ENCODE results near the gene SLC35F3. TPM values are rescaled to one million over a fixed set of nuclear protein-coding genes. Genes with fewer than 3 reads are reported as not detected.

Gene SLC35F3
- total RNA-seq, 1 experiment from 2014 or later, result 0.66 TPM

DNA sequence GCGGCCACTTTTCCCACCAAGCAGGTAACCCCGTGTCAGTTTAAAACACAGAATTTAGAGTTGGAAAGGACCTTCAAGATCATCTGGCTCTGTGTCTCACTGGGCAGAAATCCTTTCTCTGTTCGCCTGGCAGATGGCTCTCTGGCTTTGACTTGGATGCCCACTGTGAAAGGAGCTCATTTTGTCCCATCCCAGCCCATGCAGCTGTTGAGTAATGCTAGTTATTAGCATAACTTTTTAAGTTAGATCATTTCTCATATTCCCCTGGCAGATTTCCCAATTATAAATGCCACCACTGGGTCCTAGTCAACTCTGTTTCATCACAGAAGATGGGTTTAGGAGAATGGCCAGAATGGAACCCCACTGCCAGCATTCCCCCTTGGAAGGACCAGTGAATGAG lies 55.9 kb downstream of the SLC35F3 start:
- Mint-ChIP-seq H3K4me1 (ENCODE audit: low read depth, unreplicated experiment) (no peaks in the 10 kb centered on the region), H3K4me3 (ENCODE audit: low read depth, unreplicated experiment) (no peak overlapping the region), H3K27ac (ENCODE audit: unreplicated experiment) (no peak overlapping the region), H3K36me3 (ENCODE audit: insufficient read depth, unreplicated experiment) (no peaks in the 10 kb centered on the region), H3K9me3 (ENCODE audit: low read depth, unreplicated experiment) (peaks cover 4% of the 10 kb centered on the region), H3K27me3 (ENCODE audit: unreplicated experiment) (no peaks in the 10 kb centered on the region)
- TF ChIP-seq, protein P1, sequence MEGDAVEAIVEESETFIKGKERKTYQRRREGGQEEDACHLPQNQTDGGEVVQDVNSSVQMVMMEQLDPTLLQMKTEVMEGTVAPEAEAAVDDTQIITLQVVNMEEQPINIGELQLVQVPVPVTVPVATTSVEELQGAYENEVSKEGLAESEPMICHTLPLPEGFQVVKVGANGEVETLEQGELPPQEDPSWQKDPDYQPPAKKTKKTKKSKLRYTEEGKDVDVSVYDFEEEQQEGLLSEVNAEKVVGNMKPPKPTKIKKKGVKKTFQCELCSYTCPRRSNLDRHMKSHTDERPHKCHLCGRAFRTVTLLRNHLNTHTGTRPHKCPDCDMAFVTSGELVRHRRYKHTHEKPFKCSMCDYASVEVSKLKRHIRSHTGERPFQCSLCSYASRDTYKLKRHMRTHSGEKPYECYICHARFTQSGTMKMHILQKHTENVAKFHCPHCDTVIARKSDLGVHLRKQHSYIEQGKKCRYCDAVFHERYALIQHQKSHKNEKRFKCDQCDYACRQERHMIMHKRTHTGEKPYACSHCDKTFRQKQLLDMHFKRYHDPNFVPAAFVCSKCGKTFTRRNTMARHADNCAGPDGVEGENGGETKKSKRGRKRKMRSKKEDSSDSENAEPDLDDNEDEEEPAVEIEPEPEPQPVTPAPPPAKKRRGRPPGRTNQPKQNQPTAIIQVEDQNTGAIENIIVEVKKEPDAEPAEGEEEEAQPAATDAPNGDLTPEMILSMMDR (IDR thresholded peaks at IDR 0.05; ENCODE audit: unreplicated experiment), result no peak
- no peak for DNase-seq
- CTCF ChIA-PET, result interaction anchor here (1.5 kb wide), 1 partner anchor 12 kb away, joined by 5 read pairs; no protein-coding TSS in a partner anchor
- intact Hi-C loops (cut with micrococcal nuclease; ENCODE audit: unreplicated experiment), result no loop called here
- BruUV-seq (replicated peaks), result no TSS peak

DNA sequence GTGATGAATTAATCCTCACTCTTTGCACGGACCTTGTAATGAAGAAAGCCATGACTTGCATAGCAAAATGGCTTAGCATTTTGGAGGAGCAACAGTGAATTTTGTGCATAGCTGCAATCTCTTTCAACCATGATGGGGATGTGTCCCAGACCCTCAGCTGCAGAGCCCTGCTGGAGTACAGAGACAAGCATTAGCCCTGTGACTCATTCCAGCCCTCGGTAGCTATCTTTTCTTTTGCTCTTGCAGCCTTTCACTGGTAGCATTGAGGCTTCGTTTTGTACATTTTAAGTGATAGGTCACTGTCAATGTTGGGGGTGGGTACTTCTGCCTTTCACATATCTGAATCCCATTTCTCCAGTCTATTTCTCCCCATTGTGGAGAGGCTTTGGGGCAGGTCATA lies 58.4 kb downstream of the SLC35F3 start:
- Mint-ChIP-seq H3K27ac (ENCODE audit: unreplicated experiment) (no peak overlapping the region), H3K27me3 (ENCODE audit: unreplicated experiment) (no peaks in the 10 kb centered on the region), H3K4me1 (ENCODE audit: low read depth, unreplicated experiment) (no peaks in the 10 kb centered on the region), H3K4me3 (ENCODE audit: low read depth, unreplicated experiment) (no peak overlapping the region), H3K9me3 (ENCODE audit: low read depth, unreplicated experiment) (peaks cover 4% of the 10 kb centered on the region), H3K36me3 (ENCODE audit: insufficient read depth, unreplicated experiment) (no peaks in the 10 kb centered on the region)
- no TSS peak for BruUV-seq (replicated peaks)
- TF ChIP-seq, protein P1 (IDR thresholded peaks at IDR 0.05; ENCODE audit: unreplicated experiment), result no peak
- intact Hi-C loops (cut with micrococcal nuclease; ENCODE audit: unreplicated experiment), result no loop called here
- no peak for DNase-seq
- CTCF ChIA-PET, result no interaction called here

- no peaks in the 10 kb centered on the region for H3K36me3 Mint-ChIP-seq (ENCODE audit: insufficient read depth, unreplicated experiment)
- DNase-seq, result no peak
- H3K27me3 Mint-ChIP-seq (ENCODE audit: unreplicated experiment), result no peaks in the 10 kb centered on the region
- no TSS peak for BruUV-seq (replicated peaks)
- H3K4me3 Mint-ChIP-seq (ENCODE audit: low read depth, unreplicated experiment), result no peak overlapping the region
- CTCF ChIA-PET, result no interaction called here
- intact Hi-C loops (cut with micrococcal nuclease; ENCODE audit: unreplicated experiment), result no loop called here
- peaks cover 4% of the 10 kb centered on the region for H3K9me3 Mint-ChIP-seq (ENCODE audit: low read depth, unreplicated experiment)
- no peaks in the 10 kb centered on the region for H3K4me1 Mint-ChIP-seq (ENCODE audit: low read depth, unreplicated experiment)
- TF ChIP-seq, protein P1 (IDR thresholded peaks at IDR 0.05; ENCODE audit: unreplicated experiment), result no peak
- no peak overlapping the region for H3K27ac Mint-ChIP-seq (ENCODE audit: unreplicated experiment)
Measured at GRCh38 chr1:233965856-233966255, 61.4 kb downstream of the SLC35F3 start.

GRCh38 chr1:233971753-233972152 lies 67.3 kb downstream of the SLC35F3 start:
- Mint-ChIP-seq H3K36me3 (ENCODE audit: insufficient read depth, unreplicated experiment) (no peaks in the 10 kb centered on the region), H3K4me3 (ENCODE audit: low read depth, unreplicated experiment) (no peak overlapping the region), H3K4me1 (ENCODE audit: low read depth, unreplicated experiment) (peaks cover 9% of the 10 kb centered on the region), H3K9me3 (ENCODE audit: low read depth, unreplicated experiment) (no peaks in the 10 kb centered on the region), H3K27me3 (ENCODE audit: unreplicated experiment) (no peaks in the 10 kb centered on the region), H3K27ac (ENCODE audit: unreplicated experiment) (no peak overlapping the region)
- BruUV-seq (replicated peaks), result no TSS peak
- TF ChIP-seq, protein P1 (IDR thresholded peaks at IDR 0.05; ENCODE audit: unreplicated experiment), result no peak
- CTCF ChIA-PET, result interaction anchor here (0.7 to 1.3 kb wide), 2 partner anchors 11 to 505 kb away, joined by 3 to 5 read pairs; no protein-coding TSS in a partner anchor
- intact Hi-C loops (cut with micrococcal nuclease; ENCODE audit: unreplicated experiment), result no loop called here
- no peak for DNase-seq
